ENCODE data around the gene CDSN.

DNA sequence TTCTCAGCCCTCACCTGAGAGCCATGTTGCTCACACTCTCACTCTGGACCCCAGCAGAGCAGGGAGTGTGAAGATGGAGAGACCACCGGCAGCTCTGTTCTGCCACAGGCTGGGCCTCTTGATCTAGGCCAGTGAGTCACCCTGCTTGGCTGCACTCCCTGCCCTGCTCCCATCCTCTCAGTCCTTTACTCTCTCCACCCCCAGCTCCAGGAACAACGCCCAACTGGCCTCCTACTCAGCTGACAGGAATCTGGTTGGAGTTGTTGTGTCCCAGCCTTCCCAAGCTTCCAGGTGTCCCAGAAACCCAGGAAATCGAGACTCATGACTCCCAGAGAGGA, 5.7 kb downstream of the CDSN start, which contains the start of gene PSORS1C1:
- TF ChIP-seq, protein P1, sequence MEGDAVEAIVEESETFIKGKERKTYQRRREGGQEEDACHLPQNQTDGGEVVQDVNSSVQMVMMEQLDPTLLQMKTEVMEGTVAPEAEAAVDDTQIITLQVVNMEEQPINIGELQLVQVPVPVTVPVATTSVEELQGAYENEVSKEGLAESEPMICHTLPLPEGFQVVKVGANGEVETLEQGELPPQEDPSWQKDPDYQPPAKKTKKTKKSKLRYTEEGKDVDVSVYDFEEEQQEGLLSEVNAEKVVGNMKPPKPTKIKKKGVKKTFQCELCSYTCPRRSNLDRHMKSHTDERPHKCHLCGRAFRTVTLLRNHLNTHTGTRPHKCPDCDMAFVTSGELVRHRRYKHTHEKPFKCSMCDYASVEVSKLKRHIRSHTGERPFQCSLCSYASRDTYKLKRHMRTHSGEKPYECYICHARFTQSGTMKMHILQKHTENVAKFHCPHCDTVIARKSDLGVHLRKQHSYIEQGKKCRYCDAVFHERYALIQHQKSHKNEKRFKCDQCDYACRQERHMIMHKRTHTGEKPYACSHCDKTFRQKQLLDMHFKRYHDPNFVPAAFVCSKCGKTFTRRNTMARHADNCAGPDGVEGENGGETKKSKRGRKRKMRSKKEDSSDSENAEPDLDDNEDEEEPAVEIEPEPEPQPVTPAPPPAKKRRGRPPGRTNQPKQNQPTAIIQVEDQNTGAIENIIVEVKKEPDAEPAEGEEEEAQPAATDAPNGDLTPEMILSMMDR (IDR thresholded peaks at IDR 0.05), result no peak
- no peak for TF ChIP-seq POLR2A (IDR thresholded peaks at IDR 0.05)

Data from esophagus squamous epithelium (tissue), 4 donors.